PC-3 (cell line): ENCODE measurements around the gene PIGH. TPM values are rescaled to one million over a fixed set of nuclear protein-coding genes. Genes with fewer than 3 reads are reported as not detected.

Experiments
- ATAC-seq: fragments of 200-7000 bp; cut with Tn5 transposase; 2 replicates; pipeline ENCODE4 v1.9.1; 2020; ENCODE audit warnings: mild to moderate bottlenecking, moderate library complexity
- BruUV-seq: library from RNA; stranded (reverse); fragments of 400-500 nt; replicated peaks from 2 replicates; lab custom pipeline; 2021; lab: Mats Ljungman, UMichigan
- CTCF ChIA-PET: fragments of 300-600 bp; sonication (Branson Sonifier 250); formaldehyde crosslinking; loops from one replicate; lab custom pipeline; 2022; ENCODE audit warnings: antibody characterized with exemption; lab: Charles Lee
- POLR2A ChIA-PET: fragments of 300-600 bp; sonication (Branson Sonifier 250); formaldehyde crosslinking; loops from one replicate; lab custom pipeline; 2022; ENCODE audit warnings: antibody characterized with exemption; ENCODE audit not compliant: unreplicated experiment; lab: Charles Lee
- DNase-seq: peaks from one replicate; pipeline ENCODE4 v3.0.0-alpha.2; 2015
- H2AFZ ChIP-seq: fragments of 300-600 bp; sonication (generic); 2 replicates; pipeline ENCODE4 v1.6.0; 2016; ENCODE audit warnings: antibody characterized with exemption, low read length
- H3F3A ChIP-seq: fragments of 300-600 bp; sonication (generic); one replicate; pipeline ENCODE4 v1.6.0; 2017; ENCODE audit warnings: antibody characterized with exemption, low read length, control low read depth, mild to moderate bottlenecking; ENCODE audit not compliant: unreplicated experiment
- H3K27ac ChIP-seq: fragments of 300-600 bp; sonication (generic); 2 replicates; pipeline ENCODE4 v1.5.1; 2016; ENCODE audit warnings: mild to moderate bottlenecking, low read length
- H3K27me3 ChIP-seq: fragments of 300-600 bp; sonication (generic); 2 replicates; pipeline ENCODE4 v1.6.1; 2016; ENCODE audit warnings: low read length, mixed read lengths
- H3K36me3 ChIP-seq: fragments of 300-600 bp; sonication (generic); 2 replicates; pipeline ENCODE4 v1.6.1; 2016; ENCODE audit warnings: low read depth, mixed run types, low read length, mixed read lengths
- H3K4me1 ChIP-seq: fragments of 300-600 bp; sonication (generic); 2 replicates; pipeline ENCODE4 v1.5.1; 2016; ENCODE audit warnings: low read length; ENCODE audit not compliant: insufficient read depth
- H3K4me2 ChIP-seq: fragments of 300-600 bp; sonication (generic); 2 replicates; pipeline ENCODE4 v1.6.0; 2016; ENCODE audit warnings: low read length
- H3K4me3 ChIP-seq: fragments of 300-600 bp; sonication (generic); 2 replicates; pipeline ENCODE4 v1.5.1; 2016; ENCODE audit warnings: mild to moderate bottlenecking, low read length, mixed read lengths
- H3K79me2 ChIP-seq: fragments of 300-600 bp; sonication (generic); 2 replicates; pipeline ENCODE4 v1.6.1; 2017; ENCODE audit warnings: low read length, mixed read lengths
- H3K9ac ChIP-seq: fragments of 300-600 bp; sonication (generic); 2 replicates; pipeline ENCODE4 v1.6.0; 2016; ENCODE audit warnings: mild to moderate bottlenecking, low read length
- H3K9me2 ChIP-seq: fragments of 300-600 bp; sonication (generic); replicated peaks from 2 replicates; pipeline ENCODE4 v1.6.1; 2016; ENCODE audit warnings: mixed run types, low read length, mixed read lengths
- H3K9me3 ChIP-seq: fragments of 300-600 bp; sonication (generic); 2 replicates; pipeline ENCODE4 v1.6.1; 2016; ENCODE audit warnings: low read length, mixed read lengths
- H4K20me1 ChIP-seq: fragments of 300-600 bp; sonication (generic); 2 replicates; pipeline ENCODE4 v1.6.1; 2016; ENCODE audit warnings: low read length, mixed read lengths
- CTCF ChIP-seq: fragments of 300-600 bp; sonication (generic); conservative IDR thresholded peaks from 2 replicates; pipeline ENCODE4 v1.5.1; 2017; ENCODE audit warnings: antibody characterized with exemption, low read depth, mild to moderate bottlenecking, low read length
- EZH2 ChIP-seq: fragments of 300-600 bp; sonication (generic); IDR thresholded peaks from one replicate; pipeline ENCODE4 v1.6.1; 2017; ENCODE audit warnings: antibody characterized with exemption, mild to moderate bottlenecking, low read length; ENCODE audit not compliant: unreplicated experiment
- EZH2phosphoT487 ChIP-seq: fragments of 300-600 bp; sonication (generic); IDR thresholded peaks from 2 replicates; pipeline ENCODE4 v1.6.1; 2018; ENCODE audit warnings: mild to moderate bottlenecking, antibody characterized with exemption, low read length, borderline replicate concordance
- intact Hi-C: fragments of 100-400 bp; cut with micrococcal nuclease; formaldehyde crosslinking; loops from 2 replicates; pipeline ENCODE4 v1.9.0; 2023
- total RNA-seq: library from RNA; depleted of rRNA; stranded (reverse); fragments of >200 nt; gene quantifications from 2 replicates; pipeline ENCODE4 v1.2.3, GENCODE V29; 2014

Gene PIGH
- total RNA-seq, 1 experiment from 2014 or later: 66.4 TPM

GRCh38 chr14:67581643-67582042 lies 18.4 kb downstream of the PIGH start:
- Histone ChIP-seq H3K9me3 (no peaks in the 10 kb centered on the region), H3K9ac (no peak overlapping the region), H3K27me3 (no peaks in the 10 kb centered on the region), H3K9me2 (no peaks in the 10 kb centered on the region), H4K20me1 (no peaks in the 10 kb centered on the region), H2AFZ (no peak overlapping the region), H3K4me2 (no peak overlapping the region), H3K4me1 (no peaks in the 10 kb centered on the region), H3K4me3 (no peak overlapping the region), H3K27ac (no peak overlapping the region), H3F3A (no peaks in the 10 kb centered on the region), H3K79me2 (no peaks in the 10 kb centered on the region), H3K36me3 (no peaks in the 10 kb centered on the region)
- BruUV-seq: no TSS peak
- ATAC-seq (no peak), DNase-seq (no peak)
- TF ChIP-seq EZH2 (no peak), EZH2phosphoT487 (no peak), CTCF (no peak)
- ChIA-PET CTCF (interaction anchor here (0.6 to 2.2 kb wide), 4 partner anchors 10 to 123 kb away, joined by 3 to 10 read pairs (median 8); no protein-coding TSS in a partner anchor), POLR2A (no interaction called here)
- intact Hi-C loops: no loop called here

- H3K36me3 ChIP-seq: no peaks in the 10 kb centered on the region
- H3K9ac ChIP-seq: no peak overlapping the region
- ATAC-seq (no peak), DNase-seq (no peak)
- H3K9me3 ChIP-seq: no peaks in the 10 kb centered on the region
- H3K27me3 ChIP-seq: no peaks in the 10 kb centered on the region
- no peak overlapping the region for H3K27ac ChIP-seq
- no peak overlapping the region for H3K4me3 ChIP-seq
- H3K4me1 ChIP-seq: no peaks in the 10 kb centered on the region
- H3K79me2 ChIP-seq: no peaks in the 10 kb centered on the region
- H3K4me2 ChIP-seq: no peak overlapping the region
- H3F3A ChIP-seq: no peaks in the 10 kb centered on the region
- H4K20me1 ChIP-seq: no peaks in the 10 kb centered on the region
- no peak overlapping the region for H2AFZ ChIP-seq
- CTCF ChIA-PET: interaction anchor here (0.7 to 2.4 kb wide), 3 partner anchors 9 to 124 kb away, joined by 4 to 9 read pairs (median 9); no protein-coding TSS in a partner anchor
- TF ChIP-seq CTCF (no peak), EZH2phosphoT487 (no peak), EZH2 (no peak)
- POLR2A ChIA-PET: interaction anchor here (0.6 kb wide), 1 partner anchor 170 kb away, joined by 3 read pairs; no protein-coding TSS in a partner anchor
- no peaks in the 10 kb centered on the region for H3K9me2 ChIP-seq
- BruUV-seq: no TSS peak
- intact Hi-C loops: no loop called here
Measured at GRCh38 chr14:67580336-67581171, 19.5 kb downstream of the PIGH start.

- H3K4me1 ChIP-seq: no peaks in the 10 kb centered on the region
- H2AFZ ChIP-seq: no peak overlapping the region
- TF ChIP-seq EZH2phosphoT487 (no peak), CTCF (no peak), EZH2 (no peak)
- no peak overlapping the region for H3K9ac ChIP-seq
- no peak for DNase-seq
- intact Hi-C loops: no loop called here
- H3K4me2 ChIP-seq: no peak overlapping the region
- no peaks in the 10 kb centered on the region for H4K20me1 ChIP-seq
- ChIA-PET CTCF (interaction anchor here (0.7 to 2.4 kb wide), 2 partner anchors 53 to 153 kb away, joined by 4 to 9 read pairs; no protein-coding TSS in a partner anchor), POLR2A (no interaction called here)
- H3K9me3 ChIP-seq: no peaks in the 10 kb centered on the region
- no peaks in the 10 kb centered on the region for H3K27me3 ChIP-seq
- H3K4me3 ChIP-seq: no peak overlapping the region
- no peaks in the 10 kb centered on the region for H3F3A ChIP-seq
- no peak overlapping the region for H3K27ac ChIP-seq
- H3K9me2 ChIP-seq: no peaks in the 10 kb centered on the region
- no TSS peak for BruUV-seq
- no peaks in the 10 kb centered on the region for H3K79me2 ChIP-seq
- no peak for ATAC-seq
- no peaks in the 10 kb centered on the region for H3K36me3 ChIP-seq
Measured at GRCh38 chr14:67579636-67580035, 20.4 kb downstream of the PIGH start.
